SH-SY5Y (cell line): ENCODE results near the gene HGD.

ENCODE experiments used
- GATA2 ChIP-seq: IDR thresholded peaks from 2 replicates; pipeline ENCODE4 v1.6.1; 2011; ENCODE audit warnings: mild to moderate bottlenecking, low read depth, low read length
- GATA3 ChIP-seq: IDR thresholded peaks from 2 replicates; pipeline ENCODE4 v1.6.1; 2011; ENCODE audit warnings: low read depth, mild to moderate bottlenecking, low read length, moderate library complexity

- no peak for TF ChIP-seq GATA2
- no peak for TF ChIP-seq GATA3
Observed at GRCh38 chr3:120587332-120587975, 94.6 kb downstream of the HGD start.
